CD4-positive, alpha-beta T cell treated with Interleukin-4 for 1 hour (primary cell): Measurements from ENCODE around the gene A2ML1.
"Not testable (repeated sequence)": the region's sequence is repeated elsewhere in the genome, so short reads cannot be mapped to it uniquely, and the experiment has no call there.

ENCODE experiments used
- DNase-seq, 2 donors: peaks; one replicate each; pipeline ENCODE4 v3.0.0-alpha.2; 2020 to 2022

The A2ML1 gene

DNA sequence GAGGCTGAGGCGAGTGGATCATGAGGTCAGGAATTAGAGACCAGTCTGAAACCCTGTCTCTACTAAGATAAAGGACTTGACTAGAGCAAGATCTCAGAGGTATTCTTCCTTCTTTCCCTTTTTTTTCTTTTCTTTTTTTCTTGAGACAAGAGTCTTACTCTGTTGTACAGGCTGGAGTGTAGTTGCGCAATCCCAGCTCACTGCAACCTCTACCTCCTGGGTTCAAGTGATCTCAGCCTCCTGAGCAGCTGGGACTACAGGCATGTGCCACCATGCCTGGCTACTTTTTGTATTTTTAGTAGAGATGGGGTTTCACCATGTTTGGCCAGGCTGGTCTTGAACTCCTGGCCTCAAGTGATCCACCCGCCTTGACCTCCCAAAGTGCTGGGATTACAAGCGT lies 37.0 kb downstream of the A2ML1 start:
- not testable (repeated sequence) for DNase-seq

DNA sequence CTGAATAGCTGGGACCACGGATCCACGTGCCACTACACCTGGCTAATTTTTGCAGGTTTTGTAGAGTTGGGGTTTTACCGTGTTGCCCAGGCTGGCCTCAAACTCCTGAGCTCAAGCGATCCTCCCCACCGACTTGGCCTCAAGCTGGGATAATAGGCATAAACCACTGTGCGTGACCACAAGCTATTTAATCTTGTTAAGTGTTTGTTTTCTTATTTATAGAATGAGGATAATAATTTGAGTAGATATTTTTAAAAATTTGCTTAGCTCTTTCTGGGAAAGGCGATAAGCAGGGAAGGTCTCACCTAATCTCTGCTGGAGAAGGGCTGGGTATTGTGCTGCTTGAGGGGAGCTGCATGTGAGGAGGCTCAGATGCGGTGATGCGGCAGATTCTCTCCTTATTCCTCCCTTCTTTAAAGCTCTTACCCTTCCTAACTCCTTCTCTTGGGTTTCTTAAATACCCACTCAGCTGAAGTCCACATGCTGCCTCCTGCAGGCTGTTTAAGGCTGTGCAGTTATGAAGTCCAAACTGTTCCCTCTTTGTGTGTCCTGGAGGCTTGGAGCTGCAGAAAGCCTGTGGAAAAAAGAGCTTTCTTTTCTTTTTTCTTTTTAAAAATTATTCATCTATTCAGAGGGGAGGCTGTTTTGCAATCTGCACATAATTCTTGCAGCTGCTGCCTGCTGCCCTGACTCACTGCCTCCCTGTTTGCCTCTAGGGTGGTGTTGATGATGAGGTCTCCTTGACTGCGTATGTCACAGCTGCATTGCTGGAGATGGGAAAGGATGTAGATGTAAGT lies 37.9 kb downstream of the A2ML1 start:
- DNase-seq: peak; percentile 25 to 39

- DNase-seq: no peak
Observed at GRCh38 chr12:8866429-8866828, 44.0 kb downstream of the A2ML1 start.

- no peak for DNase-seq
Observed at GRCh38 chr12:8867009-8867408, 44.6 kb downstream of the A2ML1 start.

- no peak for DNase-seq
Observed at GRCh38 chr12:8867786-8868185, 45.4 kb downstream of the A2ML1 start.

DNA sequence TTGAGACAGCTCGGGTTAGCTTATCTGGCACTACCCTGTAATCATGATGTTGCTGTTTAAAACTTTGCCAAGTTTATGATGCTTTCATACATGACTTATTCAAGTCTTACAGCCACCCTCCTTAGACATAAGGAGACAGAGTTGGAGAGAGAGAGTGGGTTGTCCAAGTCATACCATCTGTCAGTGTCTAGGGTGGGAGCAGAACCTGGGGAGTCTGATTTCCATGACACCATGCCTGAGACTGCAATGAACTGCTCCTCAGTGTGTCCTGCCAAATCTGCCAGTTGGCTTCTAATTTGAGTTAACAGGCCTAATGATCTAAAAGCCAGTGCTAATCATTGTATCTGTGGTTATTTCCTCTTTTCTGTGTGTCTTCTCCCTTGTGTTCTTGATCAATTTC lies 48.2 kb downstream of the A2ML1 start:
- DNase-seq: no peak

GRCh38 chr12:8871068-8871467 lies 48.6 kb downstream of the A2ML1 start:
- DNase-seq: no peak

- no peak for DNase-seq
Observed at GRCh38 chr12:8876887-8877286, 54.5 kb downstream of the A2ML1 start.

- DNase-seq: no peak
Observed at GRCh38 chr12:8886502-8887284, 64.3 kb downstream of the A2ML1 start.

DNA sequence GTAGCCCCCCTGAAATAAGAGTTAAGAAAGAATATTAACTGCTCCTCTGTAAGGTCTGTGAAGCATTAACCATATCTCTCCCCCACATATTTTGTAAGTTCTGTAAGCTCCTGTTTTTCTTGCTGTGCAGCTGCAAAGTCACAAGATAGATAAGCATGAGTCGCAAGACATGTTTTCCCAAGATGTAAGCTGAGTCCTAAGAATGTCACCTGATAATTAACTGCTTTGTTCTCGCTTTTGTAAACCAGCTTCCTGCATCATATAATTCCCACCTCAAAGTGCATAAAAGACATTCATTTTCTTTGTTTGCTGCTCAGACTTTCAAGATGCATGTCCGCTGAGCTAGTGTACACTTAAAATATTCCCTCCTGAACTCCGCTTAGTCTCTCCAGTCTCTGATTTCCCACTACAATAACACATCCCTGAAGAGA lies 64.9 kb downstream of the A2ML1 start:
- no peak for DNase-seq

- DNase-seq: peak; percentile 51 to 71
Observed at GRCh38 chr12:8890313-8891085, 68.1 kb downstream of the A2ML1 start.

GRCh38 chr12:8891976-8892375 lies 69.6 kb downstream of the A2ML1 start:
- no peak for DNase-seq

- no peak for DNase-seq
Observed at GRCh38 chr12:8894378-8894777, 72.0 kb downstream of the A2ML1 start.

DNA sequence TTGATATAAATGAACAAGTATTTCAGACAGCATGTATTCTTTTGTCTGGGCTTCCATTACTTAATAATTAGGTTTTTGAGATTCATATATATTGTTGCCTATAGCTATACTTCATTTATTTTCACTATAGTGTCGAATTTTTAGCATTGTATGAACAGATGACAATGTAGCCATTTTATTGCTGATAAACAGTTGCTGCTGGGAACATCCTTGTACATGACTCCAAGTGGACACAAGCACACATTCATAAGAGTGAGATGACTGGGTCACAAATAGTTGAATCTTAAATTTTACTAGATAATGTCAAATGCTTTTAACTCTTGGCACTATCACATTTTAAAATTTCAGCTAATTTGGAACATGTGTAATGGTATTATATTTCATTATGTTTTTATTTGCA lies 72.6 kb downstream of the A2ML1 start:
- no peak for DNase-seq

GRCh38 chr12:8897081-8897480 lies 74.7 kb downstream of the A2ML1 start:
- no peak for DNase-seq

DNA sequence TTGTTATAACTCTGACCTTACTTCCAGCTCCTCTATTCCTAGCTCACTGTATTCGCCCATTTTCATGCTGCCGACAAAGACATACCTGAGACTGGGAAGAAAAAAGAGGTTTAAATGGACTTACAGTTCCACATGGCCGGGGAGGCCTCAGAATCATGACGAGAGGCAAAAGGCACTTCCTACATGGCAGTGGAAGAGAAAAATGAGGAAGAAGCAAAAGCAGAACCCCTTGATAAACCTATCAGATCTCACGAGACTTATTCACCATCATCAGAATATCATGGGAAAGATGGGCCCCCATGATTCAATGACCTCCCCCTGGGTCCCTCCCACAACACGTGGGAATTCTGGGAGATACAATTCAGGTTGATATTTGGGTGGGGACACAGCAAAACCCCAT lies 77.4 kb downstream of the A2ML1 start:
- DNase-seq: no peak

DNA sequence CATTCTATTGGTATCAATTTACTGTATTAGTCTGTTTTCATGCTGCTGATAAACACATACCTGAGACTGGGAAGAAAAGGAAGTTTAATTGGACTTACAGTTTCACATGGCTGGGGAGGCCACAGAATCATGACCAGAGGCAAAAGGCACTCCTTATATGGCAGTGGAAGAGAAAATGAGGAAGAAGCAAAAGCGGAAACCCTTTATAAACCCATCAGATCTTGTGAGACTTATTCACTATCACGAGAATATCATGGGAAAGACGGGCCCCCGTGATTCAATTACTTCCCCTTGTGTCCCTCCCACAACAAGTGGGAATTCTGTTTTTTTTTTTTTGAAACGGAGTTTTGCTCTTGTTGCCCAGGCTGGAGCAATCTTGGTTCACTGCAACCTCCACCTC lies 80.3 kb downstream of the A2ML1 start:
- DNase-seq: peak in 1 of 2 donors; percentile 42

DNA sequence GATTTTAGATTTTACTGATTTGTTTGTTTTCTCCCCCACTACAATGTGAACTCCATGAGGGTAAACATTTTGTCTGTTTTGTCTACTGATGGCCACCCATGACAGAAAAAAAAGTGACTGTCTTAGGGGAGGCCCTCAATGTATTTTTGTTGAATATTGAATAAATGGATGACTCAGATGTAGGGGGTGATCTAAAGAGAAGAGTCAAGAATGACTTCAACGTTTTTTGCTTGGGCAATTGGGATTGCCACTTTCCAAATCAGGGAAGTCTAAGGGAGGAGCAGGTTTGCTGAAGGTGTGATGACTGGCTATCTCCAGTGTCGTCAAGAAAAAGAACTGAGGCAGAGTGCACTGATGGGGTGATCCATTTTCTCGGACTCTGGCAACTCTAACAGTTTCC lies 81.2 kb downstream of the A2ML1 start:
- DNase-seq: no peak

DNA sequence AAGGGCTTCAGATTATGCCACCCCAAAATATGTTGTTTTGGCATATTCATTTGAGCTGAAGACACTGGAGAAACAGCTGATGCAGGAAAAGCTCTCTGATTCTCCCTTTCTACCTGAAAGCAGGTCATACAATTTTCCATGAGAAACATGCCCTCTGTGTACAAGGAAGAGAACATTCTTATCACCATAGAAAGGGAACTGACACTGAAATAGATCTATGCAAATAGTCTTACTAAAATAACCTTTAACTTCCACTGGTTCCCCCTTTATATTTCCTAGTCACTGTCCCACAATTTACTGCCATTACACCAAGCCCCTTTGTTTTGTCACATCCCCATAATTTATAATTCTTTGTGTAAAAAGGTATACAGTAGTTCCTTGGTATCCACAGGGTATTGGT lies 82.2 kb downstream of the A2ML1 start:
- DNase-seq: no peak

DNA sequence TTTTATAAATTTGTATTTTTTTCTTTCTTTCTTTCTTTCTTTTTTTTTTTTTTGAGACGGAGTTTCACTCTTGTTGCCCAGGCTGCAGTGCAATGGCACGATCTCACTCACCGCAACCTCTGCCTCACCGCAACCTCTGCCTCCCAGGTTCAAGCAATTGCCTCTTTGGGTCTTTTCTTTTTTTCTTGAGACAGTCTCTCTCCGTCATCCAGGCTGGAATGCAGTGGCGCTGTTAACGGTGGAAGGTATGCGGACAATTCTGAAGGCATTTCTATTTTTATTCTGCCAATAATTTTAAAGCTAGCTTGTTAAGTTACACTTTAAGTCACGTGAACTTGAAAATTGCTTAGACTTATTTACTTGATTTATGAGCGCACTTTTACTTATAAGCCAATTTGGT lies 83.1 kb downstream of the A2ML1 start:
- DNase-seq: no peak

- no peak for DNase-seq
Observed at GRCh38 chr12:8906266-8907180, 84.1 kb downstream of the A2ML1 start.

DNA sequence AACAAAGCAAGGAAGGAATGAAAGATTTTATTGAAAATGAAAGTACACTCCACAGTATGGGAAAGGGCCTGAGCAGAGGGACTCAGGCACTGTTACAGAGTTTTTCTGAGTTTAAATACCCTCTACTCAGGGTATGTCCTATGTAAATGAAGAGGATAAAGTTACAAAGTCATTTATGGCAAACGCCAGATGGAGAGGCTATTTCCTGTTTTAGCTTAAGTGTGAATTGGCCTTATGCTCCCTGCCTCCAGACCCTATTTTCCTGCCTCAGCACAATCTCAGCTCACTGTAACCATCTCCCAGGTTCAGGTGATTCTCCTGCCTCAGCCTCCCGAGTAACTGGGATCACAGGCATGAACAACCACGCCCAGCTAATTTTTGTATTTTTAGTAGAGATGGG lies 85.1 kb downstream of the A2ML1 start:
- DNase-seq: no peak
